ENCODE data around the gene KCNQ1.

KCNQ1 gene

DNA sequence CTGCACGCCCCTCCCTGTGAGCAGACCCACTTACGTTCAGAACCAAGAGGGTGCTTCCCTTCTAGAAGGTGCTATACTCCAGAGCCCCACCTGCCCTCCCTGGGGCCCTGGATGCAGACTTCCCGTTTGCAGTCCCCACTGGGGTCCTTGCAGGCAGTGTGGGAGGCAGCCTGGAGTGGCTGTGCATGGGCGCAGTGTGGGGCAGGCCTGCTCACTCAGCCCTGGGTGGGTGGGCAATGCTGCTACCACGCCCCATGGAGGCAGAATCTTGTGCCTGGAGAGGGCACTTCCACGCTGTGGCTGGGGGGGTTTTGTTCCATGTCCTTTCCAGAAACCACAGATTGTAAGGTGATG, 138.8 kb downstream of the KCNQ1 start:
- no peak for TF ChIP-seq CTCF (IDR thresholded peaks at IDR 0.05; ENCODE audit: low read depth, low read length)
- Histone ChIP-seq H3K27me3 (no peaks in the 10 kb centered on the region), H3K4me1 (no peaks in the 10 kb centered on the region), H3K36me3 (no peaks in the 10 kb centered on the region), H3K9me3 (no peaks in the 10 kb centered on the region), H3K4me3 (ENCODE audit: low read depth, low read length) (no peak overlapping the region)
- DNase-seq, result no peak

DNA sequence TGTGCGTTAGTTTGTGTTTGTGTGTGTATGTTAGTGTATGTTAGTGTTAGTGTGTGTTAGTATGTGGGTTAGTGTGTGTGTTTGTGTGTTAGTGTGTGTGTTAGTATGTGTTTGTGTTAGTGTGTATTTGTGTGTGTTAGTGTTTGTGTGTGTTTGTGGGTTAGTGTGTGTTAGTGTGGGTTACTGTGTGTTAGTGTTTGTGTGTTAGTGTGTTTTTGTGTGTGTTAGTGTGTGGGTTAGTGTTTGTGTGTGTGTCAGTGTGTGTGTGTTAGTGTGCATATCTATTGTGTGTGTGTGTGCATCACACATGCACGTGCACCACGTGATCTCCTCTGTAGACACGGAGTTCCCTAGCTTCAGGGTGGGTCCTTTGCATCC, 139.6 kb downstream of the KCNQ1 start:
- TF ChIP-seq CTCF (IDR thresholded peaks at IDR 0.05; ENCODE audit: low read depth, low read length), result no peak
- no peak for DNase-seq
- H3K9me3 ChIP-seq, result no peaks in the 10 kb centered on the region
- H3K27me3 ChIP-seq, result no peaks in the 10 kb centered on the region
- no peaks in the 10 kb centered on the region for H3K36me3 ChIP-seq
- H3K4me1 ChIP-seq, result no peaks in the 10 kb centered on the region
- no peak overlapping the region for H3K4me3 ChIP-seq (ENCODE audit: low read depth, low read length)

GRCh38 chr11:2584812-2585565, 140.2 kb downstream of the KCNQ1 start:
- Histone ChIP-seq H3K27me3 (no peaks in the 10 kb centered on the region), H3K36me3 (no peaks in the 10 kb centered on the region), H3K9me3 (no peaks in the 10 kb centered on the region), H3K4me1 (no peaks in the 10 kb centered on the region), H3K4me3 (ENCODE audit: low read depth, low read length) (no peak overlapping the region)
- no peak for DNase-seq
- TF ChIP-seq CTCF (IDR thresholded peaks at IDR 0.05; ENCODE audit: low read depth, low read length), result no peak

GRCh38 chr11:2585566-2586086, 140.8 kb downstream of the KCNQ1 start:
- TF ChIP-seq CTCF (IDR thresholded peaks at IDR 0.05; ENCODE audit: low read depth, low read length), result no peak
- H3K36me3 ChIP-seq, result no peaks in the 10 kb centered on the region
- H3K4me1 ChIP-seq, result no peaks in the 10 kb centered on the region
- no peak for DNase-seq
- no peaks in the 10 kb centered on the region for H3K27me3 ChIP-seq
- H3K4me3 ChIP-seq (ENCODE audit: low read depth, low read length), result no peak overlapping the region
- no peaks in the 10 kb centered on the region for H3K9me3 ChIP-seq

GRCh38 chr11:2586087-2586792, 141.4 kb downstream of the KCNQ1 start:
- no peaks in the 10 kb centered on the region for H3K4me1 ChIP-seq
- no peaks in the 10 kb centered on the region for H3K9me3 ChIP-seq
- no peak for DNase-seq
- H3K27me3 ChIP-seq, result no peaks in the 10 kb centered on the region
- H3K4me3 ChIP-seq (ENCODE audit: low read depth, low read length), result no peak overlapping the region
- no peak for TF ChIP-seq CTCF (IDR thresholded peaks at IDR 0.05; ENCODE audit: low read depth, low read length)
- H3K36me3 ChIP-seq, result no peaks in the 10 kb centered on the region

DNA sequence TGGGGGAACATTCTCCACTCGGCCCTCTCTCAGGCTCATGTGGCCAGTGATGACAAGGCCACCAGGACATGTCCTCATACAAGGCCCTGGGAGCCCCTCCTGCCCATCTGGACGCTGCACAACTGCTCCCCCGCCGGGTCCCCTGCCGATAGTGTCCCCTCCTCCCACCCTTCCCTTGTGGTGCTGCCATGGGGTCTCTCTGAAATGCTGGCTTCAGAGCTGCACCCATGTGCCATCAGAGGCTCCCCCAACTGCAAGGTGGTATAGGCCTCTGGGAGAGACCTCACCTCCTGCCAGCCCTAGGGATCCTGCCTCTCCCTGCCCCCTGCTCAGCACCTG, 142.0 kb downstream of the KCNQ1 start:
- Histone ChIP-seq H3K4me1 (no peaks in the 10 kb centered on the region), H3K9me3 (no peaks in the 10 kb centered on the region), H3K27me3 (no peaks in the 10 kb centered on the region), H3K4me3 (ENCODE audit: low read depth, low read length) (no peak overlapping the region), H3K36me3 (no peaks in the 10 kb centered on the region)
- TF ChIP-seq CTCF (IDR thresholded peaks at IDR 0.05; ENCODE audit: low read depth, low read length), result no peak
- no peak for DNase-seq

Data from BE2C (cell line).